H1 (cell line): ENCODE measurements around the gene HMGXB3. TPM values are rescaled to one million over a fixed set of nuclear protein-coding genes. Genes with fewer than 3 reads are reported as not detected.

Experiments used
- CTCF ChIA-PET: fragments of 300-600 bp; sonication (Branson Sonifier 250); formaldehyde crosslinking; loops from one replicate; lab custom pipeline; 2021; ENCODE audit not compliant: partially characterized antibody; lab: Charles Lee
- POLR2A ChIA-PET: fragments of 300-600 bp; sonication (Branson Sonifier 250); formaldehyde crosslinking; loops from one replicate; lab custom pipeline; 2021; ENCODE audit warnings: inconsistent platforms; ENCODE audit not compliant: partially characterized antibody; lab: Charles Lee
- DNase-seq, 2 experiments: peaks; one replicate each; pipeline versions ENCODE4 v3.0.0 to v3.0.0-alpha.2; 2010 to 2022; ENCODE audit warnings: low spot score in 2 of 2, low read depth in 1 of 2, mixed read lengths in 1 of 2
- FAIRE-seq: peaks from 2 replicates; lab custom pipeline; 2011; peaks lifted over from hg19 to GRCh38; lab: Jason Lieb, UNC
- H2AFZ ChIP-seq: 2 replicates; pipeline ENCODE4 v1.8.1; 2012; ENCODE audit warnings: low read length, inconsistent platforms
- H2AK5ac ChIP-seq: 2 replicates; pipeline ENCODE4 v1.6.1; 2013; ENCODE audit warnings: low read depth, low read length
- H2BK120ac ChIP-seq: replicated peaks from 2 replicates; pipeline ENCODE3; 2013; ENCODE audit warnings: low read depth, low read length, inconsistent platforms
- H2BK12ac ChIP-seq: 2 replicates; pipeline ENCODE4 v1.6.1; 2013; ENCODE audit warnings: low read depth, low read length
- H2BK15ac ChIP-seq: 2 replicates; pipeline ENCODE4 v1.6.1; 2013; ENCODE audit warnings: low read length
- H2BK20ac ChIP-seq: 2 replicates; pipeline ENCODE4 v1.6.1; 2013; ENCODE audit warnings: low read length
- H2BK5ac ChIP-seq: 2 replicates; pipeline ENCODE4 v1.6.1; 2013; ENCODE audit warnings: low read depth, low read length
- H3K14ac ChIP-seq: 2 replicates; pipeline ENCODE4 v1.6.1; 2013; ENCODE audit warnings: inconsistent platforms; ENCODE audit not compliant: insufficient read length
- H3K18ac ChIP-seq: 2 replicates; pipeline ENCODE4 v1.6.1; 2013; ENCODE audit warnings: low read length; ENCODE audit errors: extremely low read depth
- H3K23ac ChIP-seq: 2 replicates; pipeline ENCODE4 v1.6.1; 2013; ENCODE audit warnings: inconsistent platforms; ENCODE audit not compliant: insufficient read length
- H3K23me2 ChIP-seq: 2 replicates; pipeline ENCODE4 v1.6.1; 2013; ENCODE audit warnings: low read depth, low read length
- H3K27ac ChIP-seq: 2 replicates; pipeline ENCODE4 v1.6.1; 2011; ENCODE audit warnings: low read depth, low read length, inconsistent platforms
- H3K27me3 ChIP-seq, 4 experiments: replicated peaks in 1 of 4; 1 replicate in 1 of 4; 2 replicates in 3 of 4; pipeline versions ENCODE4 v1.6.1 to v1.8.1; 2011 to 2013; ENCODE audit warnings: low read length in 3 of 4, mild to moderate bottlenecking in 3 of 4, inconsistent platforms in 2 of 4, mixed read lengths in 2 of 4, moderate library complexity in 1 of 4; ENCODE audit not compliant: control insufficient read depth in 3 of 4, insufficient read depth in 3 of 4; ENCODE audit errors: extremely low read depth in 1 of 4
- H3K36me3 ChIP-seq, 4 experiments: 2 replicates each; pipeline versions ENCODE4 v1.6.1 to v1.8.1; 2011 to 2013; ENCODE audit warnings: mild to moderate bottlenecking in 4 of 4, low read length in 3 of 4, moderate library complexity in 2 of 4, control low read depth in 1 of 4, inconsistent platforms in 1 of 4; ENCODE audit not compliant: insufficient read depth in 4 of 4, control insufficient read depth in 2 of 4
- H3K4ac ChIP-seq: replicated peaks from 2 replicates; pipeline ENCODE3; 2013; ENCODE audit warnings: low read length, low read depth, mixed read lengths, inconsistent platforms; ENCODE audit not compliant: insufficient read length
- H3K4me1 ChIP-seq, 4 experiments: replicated peaks in 1 of 4; 1 replicate in 1 of 4; 2 replicates in 3 of 4; pipeline versions ENCODE4 v1.6.1 to v1.8.1; 2011 to 2013; ENCODE audit warnings: low read length in 3 of 4, inconsistent platforms in 2 of 4, mixed read lengths in 1 of 4; ENCODE audit not compliant: insufficient read depth in 4 of 4, control insufficient read depth in 3 of 4
- H3K4me2 ChIP-seq, 2 experiments: 2 replicates each; pipeline versions ENCODE4 v1.6.1 to v1.8.1; 2011 to 2013; ENCODE audit warnings: low read depth in 2 of 2, low read length in 2 of 2, control low read depth in 1 of 2, inconsistent platforms in 1 of 2, mild to moderate bottlenecking in 1 of 2; ENCODE audit not compliant: insufficient read depth in 1 of 2
- H3K4me3 ChIP-seq, 4 experiments: fragments of 200-600, 300-600 bp in 1 of 4; sonication (generic), shearing (Covaris generic), sonication (Bioruptor Twin) in 1 of 4; 2 replicates each; pipeline versions ENCODE4 v1.5.1 to v1.8.1; 2011 to 2016; ENCODE audit warnings: low read length in 4 of 4, low read depth in 3 of 4, control low read depth in 2 of 4, inconsistent platforms in 2 of 4, mild to moderate bottlenecking in 2 of 4, mixed read lengths in 1 of 4, moderate library complexity in 1 of 4; ENCODE audit not compliant: insufficient read depth in 2 of 4; ENCODE audit errors: extremely low read depth in 1 of 4
- H3K56ac ChIP-seq: replicated peaks from 2 replicates; pipeline ENCODE3; 2013; ENCODE audit warnings: low read depth, mild to moderate bottlenecking, mixed read lengths, low read length, inconsistent platforms; ENCODE audit not compliant: insufficient read length
- H3K79me1 ChIP-seq: 2 replicates; pipeline ENCODE4 v1.6.1; 2013; ENCODE audit warnings: low read depth, low read length, control low read depth
- H3K79me2 ChIP-seq, 2 experiments: 2 replicates each; pipeline versions ENCODE4 v1.6.1 to v1.8.1; 2012 to 2013; ENCODE audit warnings: low read length in 2 of 2, mild to moderate bottlenecking in 2 of 2, inconsistent platforms in 1 of 2; ENCODE audit not compliant: insufficient read depth in 2 of 2, control insufficient read depth in 1 of 2
- H3K9ac ChIP-seq, 4 experiments: replicated peaks in 1 of 4; 1 replicate in 1 of 4; 2 replicates in 3 of 4; pipeline versions ENCODE4 v1.6.1 to v1.8.1; 2011 to 2013; ENCODE audit warnings: low read depth in 3 of 4, low read length in 3 of 4, control low read depth in 2 of 4, mild to moderate bottlenecking in 2 of 4, moderate library complexity in 2 of 4, inconsistent platforms in 1 of 4; ENCODE audit errors: extremely low read depth in 1 of 4
- H3K9me3 ChIP-seq, 2 experiments: 2 replicates each; pipeline versions ENCODE4 v1.6.1 to v1.8.1; 2012 to 2013; ENCODE audit warnings: mild to moderate bottlenecking in 2 of 2, moderate library complexity in 2 of 2, control low read depth in 1 of 2, inconsistent platforms in 1 of 2, low read depth in 1 of 2, low read length in 1 of 2, mixed read lengths in 1 of 2; ENCODE audit not compliant: insufficient read depth in 2 of 2
- H4K20me1 ChIP-seq, 2 experiments: replicated peaks in 1 of 2; 2 replicates each; pipeline versions ENCODE3 to v1.8.1; 2011 to 2013; ENCODE audit warnings: inconsistent platforms in 2 of 2, low read length in 2 of 2, mild to moderate bottlenecking in 1 of 2; ENCODE audit not compliant: insufficient read depth in 2 of 2, control insufficient read depth in 1 of 2
- H4K5ac ChIP-seq: 2 replicates; pipeline ENCODE4 v1.6.1; 2013; ENCODE audit warnings: low read length, low read depth, mixed read lengths, inconsistent platforms; ENCODE audit not compliant: insufficient read length
- H4K8ac ChIP-seq: 2 replicates; pipeline ENCODE4 v1.8.0; 2013; ENCODE audit warnings: mild to moderate bottlenecking, moderate library complexity, low read length, inconsistent platforms; ENCODE audit not compliant: insufficient read depth; ENCODE audit errors: extremely low read depth
- H4K91ac ChIP-seq: replicated peaks from 2 replicates; pipeline ENCODE3; 2013; ENCODE audit warnings: low read length, mixed read lengths, inconsistent platforms; ENCODE audit not compliant: insufficient read length
- BACH1 ChIP-seq: IDR thresholded peaks from 2 replicates; pipeline ENCODE4 v1.6.1; 2012; ENCODE audit warnings: low read length, improper control_type of control experiment
- BCL11A ChIP-seq, 2 experiments: IDR thresholded peaks; one replicate each; pipeline ENCODE4 v1.6.1; 2011; ENCODE audit warnings: low read depth in 2 of 2, low read length in 2 of 2, mild to moderate bottlenecking in 2 of 2
- BRCA1 ChIP-seq: IDR thresholded peaks from 2 replicates; pipeline ENCODE4 v1.6.1; 2012; ENCODE audit warnings: low read depth, low read length, improper control_type of control experiment
- CHD1 ChIP-seq: IDR thresholded peaks from 2 replicates; pipeline ENCODE4 v1.6.1; 2012; ENCODE audit warnings: low read depth, low read length, improper control_type of control experiment
- CREB1 ChIP-seq: IDR thresholded peaks from 2 replicates; pipeline ENCODE4 v1.6.1; 2012; ENCODE audit warnings: inconsistent platforms
- CTBP2 ChIP-seq: IDR thresholded peaks from 2 replicates; pipeline ENCODE4 v1.7.0; 2011; ENCODE audit warnings: borderline replicate concordance, mild to moderate bottlenecking, moderate library complexity, mixed read lengths, low read length; ENCODE audit not compliant: insufficient read depth, insufficient read length
- KDM1A ChIP-seq: fragments of 200-600, 300-600 bp; sonication (generic); IDR thresholded peaks from 2 replicates; pipeline ENCODE4 v1.7.1; 2016; ENCODE audit warnings: mild to moderate bottlenecking, low read length, borderline replicate concordance
- MAFK ChIP-seq: IDR thresholded peaks from 2 replicates; pipeline ENCODE4 v1.6.1; 2012; ENCODE audit warnings: low read depth, mild to moderate bottlenecking, improper control_type of control experiment, low read length
- RBBP5 ChIP-seq: IDR thresholded peaks from 2 replicates; pipeline ENCODE4 v1.7.1; 2012; ENCODE audit warnings: low read depth, mild to moderate bottlenecking, inconsistent platforms, low read length, moderate library complexity, borderline replicate concordance
- SP4 ChIP-seq: IDR thresholded peaks from 2 replicates; pipeline ENCODE4 v1.6.1; 2012; ENCODE audit warnings: low read length, inconsistent platforms
- SRF ChIP-seq: IDR thresholded peaks from 2 replicates; pipeline ENCODE4 v1.6.1; 2011; ENCODE audit warnings: mild to moderate bottlenecking, low read depth, low read length, moderate library complexity
- TAF7 ChIP-seq: optimal IDR thresholded peaks from 2 replicates; pipeline ENCODE3; 2011; ENCODE audit warnings: low read depth, mild to moderate bottlenecking, inconsistent platforms, low read length, moderate library complexity, borderline replicate concordance
- TEAD4 ChIP-seq: IDR thresholded peaks from 2 replicates; pipeline ENCODE4 v1.6.1; 2012; ENCODE audit warnings: low read depth, low read length, inconsistent platforms, mixed read lengths
- WGBS, 2 experiments: shearing (Covaris generic) in 1 of 2; methylation state at CpG; one replicate each; pipeline versions ENCODE4 v1.1.6 to v1.1.7; 2013 to 2015; ENCODE audit warnings: low lambda C conversion rate in 2 of 2, mixed read lengths in 2 of 2, inconsistent platforms in 1 of 2, low coverage in 1 of 2, missing lambda C conversion rate in 1 of 2; ENCODE audit not compliant: insufficient replicate concordance in 2 of 2, insufficient coverage in 1 of 2, insufficient read length in 1 of 2; ENCODE audit errors: extremely low coverage in 1 of 2, missing lambda C conversion rate in 1 of 2; 5-methylcytosine and 5-hydroxymethylcytosine counted together
- polyA plus RNA-seq, 7 experiments: library from polyadenylated mRNA; depleted of rRNA in 3 of 7; stranded (reverse) in 5 of 7; unstranded in 2 of 7; fragments of >200 nt in 5 of 7; fragments of 200-250 nt in 2 of 7; gene quantifications; 1 replicate in 5 of 7; 2 replicates in 1 of 7; 4 replicates in 1 of 7; pipeline versions ENCODE4 v1.2.1 to v1.2.3, GENCODE V29; 2011 to 2013; ENCODE audit warnings: missing spikeins in 2 of 7, mixed read lengths in 2 of 7
- total RNA-seq: library from RNA; stranded (reverse); fragmentation: NEBNext Ultra II Directional; extraction: Animal tissue kit (Norgen Biotek cat#: 25700); gene quantifications from 2 replicates; pipeline ENCODE4 v1.2.1, GENCODE V29; 2021

HMGXB3 gene
- total and polyA plus RNA-seq, 2 of the 8 experiments (the other 6 are each of a cell fraction or from before 2014, with no cell fraction given), result 26.8 to 28.0 TPM

GRCh38 chr5:149993471-149993870 lies 7.1 kb upstream of the HMGXB3 start:
- Histone ChIP-seq H3K4ac (no peak overlapping the region), H3K27me3 (no peaks in the 10 kb centered on the region), H4K8ac (no peak overlapping the region), H2BK5ac (no peak overlapping the region), H3K79me2 (no peaks in the 10 kb centered on the region), H4K20me1 (no peaks in the 10 kb centered on the region), H2AK5ac (no peak overlapping the region), H3K9me3 (no peaks in the 10 kb centered on the region), H3K18ac (no peak overlapping the region), H2BK120ac (no peak overlapping the region), H2AFZ (no peak overlapping the region), H3K14ac (no peak overlapping the region), H3K9ac (no peak overlapping the region), H3K4me3 (no peak overlapping the region), H3K79me1 (no peaks in the 10 kb centered on the region), H2BK15ac (no peak overlapping the region), H3K23ac (no peak overlapping the region), H4K5ac (no peak overlapping the region), H3K4me1 (no peaks in the 10 kb centered on the region)
- ChIA-PET POLR2A (interaction anchor here (0.7 kb wide), 1 partner anchor 152 kb away, joined by 3 read pairs; no protein-coding TSS in a partner anchor), CTCF (interaction anchor here (0.8 to 6.1 kb wide), 10 partner anchors 13 to 407 kb away, joined by 3 to 172 read pairs (median 6); partner anchors contain the start of gene SLC26A2)
- 73% methylated on average over 3 of the region's 3 CpGs; no CpG with 5 or more reads in 1 of the 2 experiments for WGBS, 2 experiments
- DNase-seq (no peak), FAIRE-seq (no peak)
- no peak for TF ChIP-seq MAFK
- TF ChIP-seq BCL11A (IDR thresholded peaks at IDR 0.05; ENCODE audit: low read depth in 2 of 2, low read length in 2 of 2), result no peak
- no peak for TF ChIP-seq RBBP5
- TF ChIP-seq BRCA1, result no peak
- no peak for TF ChIP-seq KDM1A
- no peak for TF ChIP-seq CHD1
- no peak for TF ChIP-seq BACH1
- TF ChIP-seq SRF, result no peak
- TF ChIP-seq SP4, result no peak
- no peak for TF ChIP-seq CREB1
- TF ChIP-seq CTBP2, result no peak
- TF ChIP-seq TAF7, result no peak
- no peak for TF ChIP-seq TEAD4
- TF ChIP-seq, all 59 proteins: peak for 0
- Histone ChIP-seq H3K56ac (no peak overlapping the region), H4K91ac (no peak overlapping the region), H3K23me2 (no peaks in the 10 kb centered on the region), H3K27ac (no peak overlapping the region), H2BK12ac (no peak overlapping the region), H2BK20ac (no peak overlapping the region), H3K4me2 (no peak overlapping the region), H3K36me3 (no peaks in the 10 kb centered on the region; a peak in 1 of 8 replicates)
